HL-60 (cell line): ENCODE measurements around the gene ATP5PF.

ENCODE experiments used
- POLR2AphosphoS5 ChIP-seq: IDR thresholded peaks from 2 replicates; pipeline ENCODE4 v1.6.1; 2012; ENCODE audit warnings: low read depth
- REST ChIP-seq: IDR thresholded peaks from 2 replicates; pipeline ENCODE4 v1.6.1; 2012; ENCODE audit warnings: low read depth; ENCODE audit not compliant: insufficient replicate concordance
- SPI1 ChIP-seq: IDR thresholded peaks from 2 replicates; pipeline ENCODE4 v1.6.1; 2012; ENCODE audit warnings: low read depth, mild to moderate bottlenecking, borderline replicate concordance
- TF ChIP-seq, protein P1 (sequence below): IDR thresholded peaks from one replicate; pipeline ENCODE4 v1.5.1; 2011; ENCODE audit warnings: low read length, control low read depth, inconsistent platforms; ENCODE audit not compliant: insufficient read depth

DNA sequence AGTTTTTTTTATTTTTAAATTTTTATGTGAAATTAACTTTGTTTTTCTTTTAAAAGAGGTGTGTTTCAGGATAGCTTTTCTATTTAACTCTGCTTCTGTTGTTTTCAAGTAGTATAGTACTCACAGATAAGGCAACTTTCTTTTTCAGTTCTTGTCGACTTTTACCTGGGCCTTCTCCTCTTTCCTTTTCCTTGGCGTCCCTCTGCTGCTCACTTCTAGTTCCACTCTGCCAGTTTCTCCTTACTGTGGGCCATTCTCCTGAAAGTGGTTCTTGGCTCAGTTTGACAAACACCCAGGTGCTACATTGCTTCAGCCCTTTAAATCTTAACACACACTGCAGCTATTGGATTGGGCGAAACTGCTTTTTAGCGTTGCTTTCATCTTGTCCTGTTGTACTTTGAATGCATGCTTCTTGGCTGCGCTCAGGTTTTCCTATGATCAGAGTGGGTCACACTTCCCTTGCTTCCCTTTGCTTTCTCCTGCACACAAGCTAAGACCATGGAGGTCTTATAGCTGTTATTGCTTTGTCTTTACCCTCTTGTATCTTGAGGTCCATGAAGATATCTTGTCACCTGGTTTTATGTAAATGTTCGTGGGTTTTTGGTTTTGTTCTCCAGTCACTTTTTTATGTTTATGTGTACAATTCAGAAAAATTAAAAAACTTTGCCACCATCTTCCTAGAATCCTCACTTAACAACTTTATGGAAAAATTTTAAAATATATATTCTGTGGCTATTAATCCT is 21.7 kb upstream of the ATP5PF start:
- TF ChIP-seq, protein P1, sequence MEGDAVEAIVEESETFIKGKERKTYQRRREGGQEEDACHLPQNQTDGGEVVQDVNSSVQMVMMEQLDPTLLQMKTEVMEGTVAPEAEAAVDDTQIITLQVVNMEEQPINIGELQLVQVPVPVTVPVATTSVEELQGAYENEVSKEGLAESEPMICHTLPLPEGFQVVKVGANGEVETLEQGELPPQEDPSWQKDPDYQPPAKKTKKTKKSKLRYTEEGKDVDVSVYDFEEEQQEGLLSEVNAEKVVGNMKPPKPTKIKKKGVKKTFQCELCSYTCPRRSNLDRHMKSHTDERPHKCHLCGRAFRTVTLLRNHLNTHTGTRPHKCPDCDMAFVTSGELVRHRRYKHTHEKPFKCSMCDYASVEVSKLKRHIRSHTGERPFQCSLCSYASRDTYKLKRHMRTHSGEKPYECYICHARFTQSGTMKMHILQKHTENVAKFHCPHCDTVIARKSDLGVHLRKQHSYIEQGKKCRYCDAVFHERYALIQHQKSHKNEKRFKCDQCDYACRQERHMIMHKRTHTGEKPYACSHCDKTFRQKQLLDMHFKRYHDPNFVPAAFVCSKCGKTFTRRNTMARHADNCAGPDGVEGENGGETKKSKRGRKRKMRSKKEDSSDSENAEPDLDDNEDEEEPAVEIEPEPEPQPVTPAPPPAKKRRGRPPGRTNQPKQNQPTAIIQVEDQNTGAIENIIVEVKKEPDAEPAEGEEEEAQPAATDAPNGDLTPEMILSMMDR = no peak
- no peak for TF ChIP-seq REST
- TF ChIP-seq POLR2AphosphoS5 = no peak
- TF ChIP-seq SPI1 = no peak
